Stimulated activated CD4-positive, alpha-beta T cell treated with anti-CD3 and anti-CD28 coated beads, TNF-alpha, amount 100 ng/mL, for 48 hours (primary cell): Measurements from ENCODE around the gene LY6G5C.
"Not testable (repeated sequence)": the region's sequence is repeated elsewhere in the genome, so short reads cannot be mapped to it uniquely, and the experiment has no call there.

ENCODE experiments used
- DNase-seq, 3 donors: peaks; one replicate each; pipeline ENCODE4 v3.0.0-alpha.2; 2020; ENCODE audit warnings: low read depth in 3 of 3

LY6G5C gene

DNA sequence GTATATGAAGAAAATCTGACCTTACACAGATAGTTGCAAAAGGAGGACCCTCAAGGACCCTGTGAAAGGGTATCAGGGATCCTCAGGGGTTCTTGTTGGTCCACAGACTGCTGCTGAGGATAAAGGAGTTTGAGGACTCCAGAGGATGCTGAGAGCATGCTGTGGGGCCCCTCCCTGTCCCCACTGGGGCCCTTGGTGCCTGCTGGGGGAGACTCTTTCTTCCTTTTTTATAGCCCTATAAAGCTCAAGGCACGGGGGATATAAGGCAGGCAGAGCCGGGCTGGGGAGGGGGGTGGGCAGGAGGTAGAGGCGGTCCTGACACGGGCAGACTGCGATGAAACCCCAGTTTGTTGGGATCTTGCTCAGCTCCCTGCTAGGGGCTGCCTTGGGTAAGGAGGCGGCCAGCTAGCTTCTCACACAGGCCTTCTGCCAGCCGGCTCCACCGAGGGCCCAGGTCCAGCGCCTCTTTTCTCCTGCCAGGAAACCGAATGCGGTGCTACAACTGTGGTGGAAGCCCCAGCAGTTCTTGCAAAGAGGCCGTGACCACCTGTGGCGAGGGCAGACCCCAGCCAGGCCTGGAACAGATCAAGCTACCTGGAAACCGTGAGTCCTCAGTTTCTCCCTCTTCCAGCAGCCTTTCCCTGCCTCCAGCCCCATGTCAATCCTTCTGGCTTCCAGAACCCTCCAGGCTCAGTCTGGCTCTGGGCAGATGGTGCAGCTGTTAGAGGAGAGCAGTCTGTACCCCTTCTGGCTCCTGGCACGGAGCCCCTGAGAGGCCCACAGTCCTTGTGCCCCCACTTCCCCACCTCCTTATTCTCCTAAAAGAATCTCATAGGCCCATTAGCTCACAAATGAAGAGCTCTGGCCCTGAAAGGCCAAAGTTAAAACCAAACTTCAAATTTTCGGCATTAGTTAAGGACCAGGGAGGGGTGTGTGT is 34.4 kb upstream of the LY6G5C start, which contains the start of gene LY6G6D:
Gene LY6G6D, plus strand, starts transcription at position 327 of the 937 bp plus-strand sequence. Its CDS starts 8 bp downstream, at position 335.
- no peak for DNase-seq

DNA sequence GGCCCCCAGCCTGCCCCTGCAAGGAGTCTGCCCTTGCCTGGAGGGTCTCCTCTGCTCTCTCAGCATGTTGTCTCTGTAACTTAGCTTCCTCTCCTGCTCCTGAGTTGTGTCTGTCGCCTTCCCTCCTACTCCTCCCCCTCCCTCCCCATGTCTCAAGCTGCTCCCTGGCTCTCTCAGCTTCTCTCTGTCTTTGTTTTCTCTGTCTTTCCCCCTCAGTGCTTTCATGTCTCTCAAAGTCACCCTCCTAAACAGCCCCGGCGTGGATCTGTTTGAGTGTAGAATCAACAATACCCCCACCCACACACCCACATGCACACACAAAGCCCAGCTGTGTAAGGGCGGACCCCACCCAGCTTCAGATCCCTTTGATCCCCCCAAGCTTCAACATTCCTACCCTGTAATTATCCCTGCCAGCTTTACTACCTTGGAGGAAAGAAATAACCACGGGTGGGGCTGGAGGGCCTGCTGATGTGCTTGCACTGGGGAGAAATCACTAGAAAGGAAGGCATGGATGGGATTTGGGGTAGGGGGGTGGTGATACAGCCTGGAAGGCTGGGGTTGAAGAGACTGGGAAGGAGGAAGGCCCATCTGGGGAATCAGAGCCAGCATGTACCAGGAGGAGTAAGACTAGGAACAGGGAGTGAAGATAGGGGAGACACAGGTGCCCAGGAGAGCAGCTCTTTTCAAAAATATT is 33.3 kb upstream of the LY6G5C start:
- DNase-seq = no peak

DNA sequence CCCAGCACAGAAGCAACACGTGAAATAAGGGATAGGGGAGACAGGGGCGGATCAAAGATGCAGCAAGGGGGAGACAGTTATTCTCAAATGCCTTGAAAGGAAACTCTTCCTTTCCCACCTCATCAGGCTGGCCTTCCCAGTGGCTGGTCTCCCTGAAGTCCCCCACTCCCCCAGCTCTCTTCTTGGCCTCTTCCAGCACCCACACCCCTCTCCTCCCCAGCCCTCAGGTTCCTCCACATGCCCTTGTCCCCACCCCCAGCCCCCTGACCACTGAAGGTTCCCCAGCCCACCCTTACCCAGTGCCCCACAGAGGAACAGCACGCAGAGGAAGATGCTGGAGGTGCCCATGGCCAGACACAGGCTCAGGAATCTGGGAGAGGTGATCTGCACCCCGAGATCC is 32.6 kb upstream of the LY6G5C start:
- no peak for DNase-seq

DNA sequence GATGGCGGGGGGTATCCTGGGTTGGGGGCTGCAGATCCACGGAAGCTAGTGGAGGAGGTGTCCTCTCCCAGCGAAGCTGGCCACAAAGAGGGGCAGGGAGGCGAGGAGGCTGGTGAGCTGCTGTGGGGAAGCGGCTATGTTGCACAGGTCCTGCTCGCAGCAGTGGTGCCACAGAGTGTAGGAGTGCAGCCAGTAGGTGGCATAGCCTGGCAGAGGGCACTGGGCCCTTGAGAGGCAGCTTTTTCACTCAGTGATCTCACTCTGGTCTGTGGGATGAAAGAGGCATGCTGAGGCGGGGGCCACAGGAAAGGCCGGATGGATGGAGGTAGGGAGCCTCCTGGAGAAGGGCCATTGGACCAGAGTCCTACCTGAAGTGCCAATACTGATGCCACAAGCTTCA is 31.4 kb upstream of the LY6G5C start:
- DNase-seq = no peak

DNA sequence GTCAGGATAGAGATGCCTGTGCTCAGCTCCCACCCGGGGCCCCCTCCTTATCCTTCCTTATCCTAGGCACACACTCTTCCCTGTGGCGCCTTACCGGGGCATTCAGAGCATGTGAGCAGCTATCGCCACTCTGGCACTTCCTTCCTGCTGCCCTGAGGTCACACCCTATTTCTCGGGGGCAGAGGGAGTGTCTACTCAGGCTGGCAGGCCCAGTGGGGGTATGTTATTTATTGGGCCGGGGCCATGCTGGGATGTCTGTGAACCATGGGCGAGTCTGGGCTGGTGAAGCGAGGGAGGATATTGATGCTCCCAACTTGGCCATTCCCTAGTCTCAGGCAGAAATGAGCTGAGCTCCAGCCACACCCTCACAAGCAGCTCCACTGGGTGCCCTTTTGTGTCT is 30.4 kb upstream of the LY6G5C start:
- DNase-seq = no peak

DNA sequence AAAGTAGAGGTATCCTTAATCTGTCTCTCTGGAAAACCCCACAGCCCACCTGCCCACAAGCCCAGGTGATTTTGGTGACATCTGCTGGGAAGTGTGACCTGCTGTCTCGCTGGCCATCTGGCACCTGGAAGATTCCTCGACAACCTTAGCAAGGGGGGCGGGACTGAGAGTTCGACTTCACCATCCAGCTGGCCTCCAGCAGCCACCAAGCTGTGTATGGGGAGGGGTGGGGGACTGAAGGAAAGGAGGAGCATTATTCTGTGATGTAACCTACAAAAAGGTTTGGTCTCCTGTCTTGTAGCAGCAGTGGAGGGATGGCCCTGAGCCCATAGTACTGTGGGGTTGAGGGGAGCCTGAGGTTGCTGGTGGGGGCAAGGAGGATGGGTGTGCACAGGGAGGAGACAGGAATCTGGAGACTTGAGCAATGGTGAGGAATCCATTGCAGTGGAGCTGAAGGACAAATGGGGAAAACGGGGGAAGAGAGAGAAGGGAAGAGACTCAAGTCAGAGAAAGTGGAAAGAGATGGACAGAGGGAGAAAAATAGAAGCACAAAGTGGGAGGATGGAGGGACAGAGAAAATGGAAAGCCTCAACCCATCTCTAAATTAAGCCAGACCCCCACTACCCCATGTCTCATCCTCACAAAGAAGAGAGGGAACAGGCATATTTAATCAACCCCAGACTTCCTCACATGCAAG is 29.8 kb upstream of the LY6G5C start:
- no peak for DNase-seq

DNA sequence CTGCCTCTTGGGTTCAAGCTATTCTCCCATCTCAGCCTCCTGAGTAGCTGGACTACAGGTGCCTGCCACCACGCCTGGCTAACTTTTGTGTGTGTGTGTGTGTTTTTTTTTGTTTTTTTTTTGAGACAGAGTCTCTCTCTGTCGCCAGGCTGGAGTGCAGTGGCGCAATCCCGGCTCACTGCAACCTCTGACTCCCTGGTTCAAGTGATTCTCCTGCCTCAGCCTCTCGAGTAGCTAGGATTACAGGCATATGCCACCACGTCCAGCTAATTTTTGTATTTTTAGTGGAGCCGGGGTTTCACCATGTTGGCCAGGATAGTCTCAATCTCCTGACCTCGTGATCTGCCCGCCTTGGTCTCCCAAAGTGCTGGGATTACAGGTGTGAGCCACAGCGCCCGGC is 28.3 kb upstream of the LY6G5C start:
- not testable (repeated sequence) for DNase-seq

DNA sequence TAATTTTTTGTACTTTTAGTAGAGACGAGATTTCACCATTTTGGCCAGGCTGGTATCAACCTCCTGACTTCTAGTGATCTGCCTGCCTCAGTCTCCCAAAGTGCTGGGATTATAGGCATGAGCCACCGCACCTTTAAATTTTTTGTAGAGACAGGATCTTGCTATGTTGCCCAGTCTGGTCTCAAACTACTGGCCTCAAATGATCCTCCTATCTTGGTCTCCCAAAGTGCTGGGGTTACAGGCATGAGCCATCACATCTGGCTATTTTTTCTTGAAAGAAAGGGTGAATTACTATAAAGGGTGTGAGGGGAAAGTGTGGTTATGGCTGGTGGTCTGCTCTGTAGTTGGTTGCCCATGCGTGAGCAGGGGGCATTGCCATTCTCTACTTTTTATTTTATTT is 27.4 kb upstream of the LY6G5C start:
- DNase-seq = no peak

DNA sequence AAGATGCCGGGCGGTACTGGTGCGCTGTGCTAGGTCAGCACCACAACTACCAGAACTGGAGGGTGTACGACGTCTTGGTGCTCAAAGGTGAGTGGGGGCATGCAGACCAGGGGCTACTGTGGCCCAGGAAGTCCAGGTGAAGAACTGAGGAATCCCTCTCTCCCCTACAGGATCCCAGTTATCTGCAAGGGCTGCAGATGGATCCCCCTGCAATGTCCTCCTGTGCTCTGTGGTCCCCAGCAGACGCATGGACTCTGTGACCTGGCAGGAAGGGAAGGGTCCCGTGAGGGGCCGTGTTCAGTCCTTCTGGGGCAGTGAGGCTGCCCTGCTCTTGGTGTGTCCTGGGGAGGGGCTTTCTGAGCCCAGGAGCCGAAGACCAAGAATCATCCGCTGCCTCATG is 26.8 kb upstream of the LY6G5C start:
- no peak for DNase-seq

DNA sequence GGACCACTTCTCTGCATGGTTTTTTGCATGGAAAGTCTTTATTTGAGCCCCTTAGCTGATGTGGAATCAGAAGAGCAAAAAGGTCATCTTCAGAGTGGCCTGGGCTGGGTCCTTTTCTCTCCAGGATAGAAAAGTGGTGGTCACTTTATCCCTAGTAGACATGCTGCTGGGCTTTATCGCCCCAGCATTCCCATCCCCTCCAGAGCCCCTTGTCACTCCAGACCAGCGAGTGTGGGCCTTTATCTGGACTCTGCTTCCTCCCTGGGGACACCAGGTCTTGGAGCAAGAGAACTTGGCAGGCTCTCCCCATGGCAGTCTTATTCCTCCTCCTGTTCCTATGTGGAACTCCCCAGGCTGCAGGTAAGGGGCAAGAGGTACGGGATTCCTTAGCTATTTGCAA is 25.7 kb upstream of the LY6G5C start, which contains the start of gene LY6G6F:
Gene LY6G6F, plus strand, starts transcription at position 268 of the 400 bp plus-strand sequence. Its CDS starts 41 bp downstream, at position 309.
- no peak for DNase-seq

DNA sequence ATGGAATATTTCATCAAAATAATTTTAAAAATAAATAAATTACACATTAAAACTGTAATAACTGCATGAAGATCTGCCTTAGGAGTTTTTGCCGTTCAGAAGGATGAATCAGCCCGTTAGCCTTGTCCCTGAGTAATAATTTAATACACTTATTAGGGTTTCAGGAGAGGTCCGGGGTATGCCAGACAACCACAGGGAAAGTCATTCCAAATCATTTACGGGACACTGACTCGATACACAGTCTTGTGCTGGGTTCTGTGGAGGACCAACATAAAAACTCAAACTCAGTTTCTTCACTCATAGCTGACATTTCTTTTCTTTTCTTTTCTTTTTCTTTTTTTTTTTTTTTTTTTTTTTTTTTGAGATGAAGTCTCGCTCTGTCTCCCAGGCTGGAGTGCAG is 25.1 kb upstream of the LY6G5C start:
- no peak for DNase-seq

DNA sequence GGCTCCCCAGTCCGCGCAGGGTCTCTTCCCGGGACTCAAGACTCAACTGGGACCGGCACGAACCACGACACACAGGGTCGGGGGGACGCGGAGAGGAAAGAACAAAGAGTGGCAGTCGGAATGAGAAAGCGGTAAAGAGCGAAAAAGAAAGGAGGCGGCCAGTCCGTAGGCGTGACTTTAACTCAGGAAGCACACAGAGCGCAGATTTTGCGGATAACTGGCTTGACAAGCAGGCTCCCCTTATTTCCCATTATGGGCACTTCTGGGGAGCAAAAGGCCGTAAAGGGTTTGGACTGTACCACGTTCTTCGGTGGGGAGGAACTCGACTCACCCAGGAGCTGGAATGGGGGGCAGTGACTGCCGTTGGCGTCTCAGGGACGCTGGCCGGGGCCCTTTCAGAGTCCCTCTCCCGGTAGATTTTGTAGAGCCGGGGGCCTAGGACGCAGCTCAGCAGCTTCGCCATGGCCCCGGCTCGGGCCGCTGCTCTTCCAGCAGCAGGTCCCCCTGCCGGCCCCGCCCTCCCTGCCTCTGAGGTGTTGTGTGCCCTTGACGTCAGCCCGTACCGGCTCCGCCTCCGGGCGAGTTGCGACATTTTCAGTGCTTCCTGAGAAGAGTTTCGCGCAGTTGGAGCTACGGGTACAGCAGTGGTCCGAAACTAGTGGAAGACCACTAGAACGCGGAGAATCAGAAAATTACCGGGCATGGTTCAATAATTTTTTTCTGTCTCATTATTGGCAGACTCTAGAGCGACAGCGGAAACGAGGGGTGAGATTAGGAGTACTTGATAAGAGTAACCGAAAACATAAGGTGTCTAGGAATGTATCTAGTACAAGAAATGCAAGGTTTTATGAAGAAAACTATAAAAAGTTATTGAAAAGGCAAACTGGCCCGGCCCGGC is 22.2 kb upstream of the LY6G5C start, which contains the start of gene ABHD16A:
Gene ABHD16A, minus strand, starts transcription at position 506 of the 898 bp plus-strand sequence. Its CDS starts 43 bp downstream, at position 463.
- DNase-seq = peak; percentile 94 to 98 (median 96)

DNA sequence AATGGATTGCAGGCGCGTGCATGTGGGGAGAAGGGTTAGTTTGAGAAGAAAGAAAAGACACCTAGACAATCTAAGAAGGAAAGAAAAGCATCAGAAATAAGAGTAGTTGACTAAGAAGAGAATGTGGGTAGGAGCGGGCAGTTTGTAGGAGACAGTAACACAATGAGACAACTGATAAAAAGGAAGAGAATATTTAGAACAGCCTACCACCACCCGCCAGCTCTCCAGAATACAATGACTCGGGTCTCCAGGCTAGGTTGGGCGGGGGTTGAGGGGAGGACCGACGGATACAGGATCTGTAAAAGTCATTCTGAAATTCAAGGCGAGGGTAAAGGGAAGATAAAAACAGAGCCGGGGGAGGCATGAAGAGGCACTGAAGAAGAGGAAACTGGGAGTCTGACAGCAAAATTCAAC is 21.5 kb upstream of the LY6G5C start:
- peak in 1 of 3 donors; percentile 38 for DNase-seq

DNA sequence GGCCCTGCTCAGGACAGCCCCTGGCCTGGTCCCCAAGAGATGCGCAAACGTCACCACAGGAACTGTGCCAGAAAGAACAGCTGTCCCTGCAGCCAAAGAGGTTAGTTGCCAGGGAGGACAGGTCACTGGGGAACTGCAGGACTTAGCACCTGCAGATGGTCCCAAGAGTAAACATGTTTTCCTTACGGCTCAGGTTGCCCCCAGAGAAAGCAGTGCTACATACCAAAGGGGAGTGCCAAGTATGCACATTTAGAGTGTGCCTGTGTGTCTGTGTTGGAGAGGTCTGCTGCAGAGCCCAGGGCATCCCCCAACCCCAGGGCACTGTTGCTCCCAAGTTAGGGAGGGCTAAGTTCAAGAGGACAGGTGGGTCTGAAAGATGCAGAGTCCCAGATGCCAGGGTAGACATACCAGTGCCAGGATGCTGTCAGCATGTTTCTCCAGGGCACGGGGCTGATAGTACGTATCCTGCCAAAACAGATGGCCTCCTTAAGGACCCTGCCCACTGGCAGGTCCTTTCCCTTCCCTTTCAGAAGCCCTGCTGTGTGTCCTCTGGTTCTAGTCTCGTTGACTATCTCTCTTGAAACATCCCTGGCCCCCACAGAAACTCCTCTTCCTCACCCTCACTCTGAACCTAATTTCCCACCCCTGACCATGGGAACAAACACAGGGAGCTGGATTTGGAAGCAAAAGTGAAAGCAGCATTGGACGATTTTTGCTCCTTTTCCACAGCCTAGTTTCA is 21.0 kb upstream of the LY6G5C start:
- DNase-seq = no peak

DNA sequence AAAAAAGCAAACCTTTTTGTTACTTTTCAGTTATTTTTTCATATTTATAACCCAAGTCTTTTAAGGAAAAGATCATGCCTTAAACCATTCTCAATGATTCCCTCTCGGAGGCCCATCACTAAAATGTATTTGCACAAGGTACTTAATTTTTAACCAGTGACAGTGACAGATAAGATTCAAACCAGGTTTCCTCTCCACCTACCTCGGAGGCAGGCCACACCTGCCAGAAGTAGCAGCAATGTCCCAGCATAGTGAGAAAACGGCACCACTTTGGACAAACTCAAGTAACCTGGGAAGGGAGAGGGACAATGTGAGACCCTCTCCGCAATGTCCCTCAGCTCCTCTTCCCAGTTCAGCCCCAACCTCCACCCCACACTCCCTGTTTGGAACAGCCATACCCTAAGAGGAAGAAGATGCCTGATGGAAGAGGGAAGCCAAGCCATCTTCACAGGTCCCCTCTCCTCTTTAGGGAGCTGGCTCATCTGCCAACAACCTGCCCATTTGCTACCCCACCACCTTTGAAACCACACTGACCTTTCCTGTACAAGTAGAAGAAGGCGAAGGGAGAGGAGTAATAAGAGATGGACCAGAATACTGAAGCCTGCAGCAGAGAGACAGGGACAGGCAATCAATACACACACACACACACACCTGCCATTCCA is 20.0 kb upstream of the LY6G5C start:
- DNase-seq = no peak

DNA sequence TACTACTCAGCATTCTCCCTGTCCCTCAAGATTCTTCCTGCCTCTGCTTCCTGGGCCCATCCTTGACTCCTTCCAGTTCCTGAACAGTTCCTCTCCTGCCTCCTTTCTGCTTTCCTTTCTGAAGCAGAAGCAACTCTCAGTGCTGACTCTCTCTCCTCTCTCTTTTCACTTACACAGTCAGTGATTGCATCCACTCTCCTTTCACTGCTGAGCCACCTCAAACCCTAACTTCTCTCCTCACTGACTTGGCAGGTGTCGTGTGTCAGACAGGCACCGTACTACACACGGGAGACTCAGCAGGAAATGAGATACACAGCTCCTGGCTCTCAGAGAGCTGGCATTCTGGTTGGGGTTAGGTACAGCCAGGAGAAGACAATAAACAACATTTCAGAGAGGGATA is 16.7 kb upstream of the LY6G5C start:
- no peak for DNase-seq

DNA sequence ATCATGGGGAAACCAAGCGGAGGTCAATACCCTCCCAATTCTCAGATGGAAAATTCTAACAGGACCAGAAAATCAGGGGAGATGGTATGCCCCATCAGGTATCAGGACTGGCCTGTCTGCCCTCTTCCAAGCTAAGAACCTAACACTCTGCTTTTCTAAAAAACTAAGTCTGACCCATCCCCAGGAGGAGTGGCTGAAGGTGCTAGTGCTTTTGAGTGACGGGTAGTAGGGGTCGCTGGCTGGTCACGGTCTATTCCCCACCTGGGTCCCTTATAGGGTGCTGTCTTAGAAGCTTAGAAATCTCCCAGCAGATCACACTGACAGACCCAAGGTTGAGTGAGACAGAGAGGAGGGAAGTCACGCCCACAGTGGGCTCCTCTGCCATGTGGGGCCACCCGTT is 12.7 kb upstream of the LY6G5C start:
- no peak for DNase-seq

DNA sequence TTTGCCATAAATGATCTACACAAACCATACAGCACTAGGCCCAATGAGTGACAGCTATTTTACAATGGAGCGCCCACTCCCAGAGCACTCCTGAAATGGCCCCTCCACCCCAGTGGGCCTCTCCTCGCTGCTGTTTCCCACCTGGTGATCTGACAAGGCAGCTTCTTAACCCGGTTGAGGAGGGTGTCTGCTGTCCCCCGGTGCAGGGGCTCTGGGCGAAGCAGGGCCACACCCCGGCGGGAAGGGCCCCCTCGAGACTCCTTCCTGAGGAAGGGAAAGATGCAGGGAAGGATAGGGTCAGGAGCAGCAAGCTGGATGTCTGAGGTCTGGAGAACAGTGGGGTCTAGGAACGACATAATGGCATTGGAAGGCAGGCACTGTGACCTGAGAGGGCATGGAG is 12.0 kb upstream of the LY6G5C start:
- DNase-seq = no peak

DNA sequence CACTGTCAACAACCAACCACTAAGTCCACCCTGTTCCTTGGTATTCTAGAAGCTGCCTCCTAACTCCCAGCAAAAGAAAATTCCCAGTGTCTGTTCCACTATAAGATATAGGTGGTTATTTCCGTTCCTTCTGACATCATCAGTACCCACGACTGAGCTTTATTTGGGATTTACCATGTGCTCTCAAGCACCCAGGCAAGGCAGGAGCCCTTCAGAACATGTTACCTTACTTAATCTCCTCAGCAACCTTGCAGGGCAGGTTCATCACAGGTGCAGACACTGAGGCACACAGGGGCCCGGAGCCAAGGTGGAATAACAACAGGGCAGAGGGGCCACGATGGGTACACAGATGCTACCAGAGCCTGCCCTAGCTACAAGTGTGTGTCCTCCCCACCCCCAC is 11.5 kb upstream of the LY6G5C start:
- no peak for DNase-seq
